MV-4-11 (cell line): ENCODE results near the gene ARID1B.
A peak's percentile ranks its signal among the peaks of the same experiment; 100 is the strongest.

Source experiments
- DNase-seq: peaks from one replicate; lab custom pipeline; 2025; lab: John Stamatoyannopoulos, UW

The ARID1B gene

GRCh38 chr6:156825475-156825874 is 48.3 kb downstream of the ARID1B start:
- no peak for DNase-seq

- DNase-seq, result no peak
Measured at GRCh38 chr6:156826290-156826955, 49.2 kb downstream of the ARID1B start.

- DNase-seq, result no peak
Measured at GRCh38 chr6:156827382-156827781, 50.2 kb downstream of the ARID1B start.

GRCh38 chr6:156828280-156828703 is 51.1 kb downstream of the ARID1B start:
- DNase-seq, result peak; percentile 74

GRCh38 chr6:156830126-156830525 is 52.9 kb downstream of the ARID1B start:
- DNase-seq, result no peak

- DNase-seq, result no peak
Measured at GRCh38 chr6:156832231-156832647, 55.1 kb downstream of the ARID1B start.

- no peak for DNase-seq
Measured at GRCh38 chr6:156832669-156833068, 55.5 kb downstream of the ARID1B start.

GRCh38 chr6:156833755-156834154 is 56.6 kb downstream of the ARID1B start:
- DNase-seq, result no peak

- no peak for DNase-seq
Measured at GRCh38 chr6:156839129-156839528, 62.0 kb downstream of the ARID1B start.

- no peak for DNase-seq
Measured at GRCh38 chr6:156839591-156840001, 62.4 kb downstream of the ARID1B start.

- DNase-seq, result no peak
Measured at GRCh38 chr6:156840136-156840535, 63.0 kb downstream of the ARID1B start.

- DNase-seq, result no peak
Measured at GRCh38 chr6:156840606-156841005, 63.4 kb downstream of the ARID1B start.

GRCh38 chr6:156841508-156841907 is 64.3 kb downstream of the ARID1B start:
- DNase-seq, result no peak

- DNase-seq, result peak; percentile 59
Measured at GRCh38 chr6:156842598-156843250, 65.5 kb downstream of the ARID1B start.

- no peak for DNase-seq
Measured at GRCh38 chr6:156844089-156844488, 66.9 kb downstream of the ARID1B start.

- no peak for DNase-seq
Measured at GRCh38 chr6:156845454-156846155, 68.4 kb downstream of the ARID1B start.

GRCh38 chr6:156846845-156847599 is 69.8 kb downstream of the ARID1B start:
- DNase-seq, result no peak

GRCh38 chr6:156848123-156848522 is 70.9 kb downstream of the ARID1B start:
- DNase-seq, result no peak

GRCh38 chr6:156848533-156848932 is 71.4 kb downstream of the ARID1B start:
- DNase-seq, result peak; percentile 67

GRCh38 chr6:156849806-156850205 is 72.6 kb downstream of the ARID1B start:
- DNase-seq, result no peak

- DNase-seq, result peak; percentile 59
Measured at GRCh38 chr6:156850353-156850752, 73.2 kb downstream of the ARID1B start.

- peak; percentile 9 for DNase-seq
Measured at GRCh38 chr6:156851454-156851921, 74.3 kb downstream of the ARID1B start.
